DMS79 treated with DMSO at 0.1 percent for 48 hours (cell line): ENCODE data around the gene FMN1.

ENCODE experiments used
- DNase-seq: peaks from one replicate; lab custom pipeline; 2025; lab: John Stamatoyannopoulos, UW

Gene FMN1

DNA sequence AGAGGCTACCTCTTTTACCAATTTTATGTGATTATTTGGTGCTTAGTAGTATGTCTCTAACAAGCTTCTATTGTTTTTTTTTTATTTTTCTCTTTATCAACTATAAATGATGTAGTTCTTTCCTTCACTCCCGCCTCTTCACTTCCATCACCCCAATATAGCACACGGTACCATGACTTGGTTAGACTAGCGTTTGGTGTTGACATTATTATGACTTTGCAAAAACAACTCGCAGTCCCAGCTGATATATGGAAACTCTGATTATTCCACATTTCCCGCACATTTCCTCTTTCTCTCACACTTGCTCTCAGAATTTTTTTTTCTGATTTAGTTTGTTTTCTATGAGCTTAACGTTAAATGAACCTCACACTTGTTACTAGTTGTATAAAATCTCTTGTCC is 314.5 kb downstream of the FMN1 start:
- DNase-seq, result no peak

DNA sequence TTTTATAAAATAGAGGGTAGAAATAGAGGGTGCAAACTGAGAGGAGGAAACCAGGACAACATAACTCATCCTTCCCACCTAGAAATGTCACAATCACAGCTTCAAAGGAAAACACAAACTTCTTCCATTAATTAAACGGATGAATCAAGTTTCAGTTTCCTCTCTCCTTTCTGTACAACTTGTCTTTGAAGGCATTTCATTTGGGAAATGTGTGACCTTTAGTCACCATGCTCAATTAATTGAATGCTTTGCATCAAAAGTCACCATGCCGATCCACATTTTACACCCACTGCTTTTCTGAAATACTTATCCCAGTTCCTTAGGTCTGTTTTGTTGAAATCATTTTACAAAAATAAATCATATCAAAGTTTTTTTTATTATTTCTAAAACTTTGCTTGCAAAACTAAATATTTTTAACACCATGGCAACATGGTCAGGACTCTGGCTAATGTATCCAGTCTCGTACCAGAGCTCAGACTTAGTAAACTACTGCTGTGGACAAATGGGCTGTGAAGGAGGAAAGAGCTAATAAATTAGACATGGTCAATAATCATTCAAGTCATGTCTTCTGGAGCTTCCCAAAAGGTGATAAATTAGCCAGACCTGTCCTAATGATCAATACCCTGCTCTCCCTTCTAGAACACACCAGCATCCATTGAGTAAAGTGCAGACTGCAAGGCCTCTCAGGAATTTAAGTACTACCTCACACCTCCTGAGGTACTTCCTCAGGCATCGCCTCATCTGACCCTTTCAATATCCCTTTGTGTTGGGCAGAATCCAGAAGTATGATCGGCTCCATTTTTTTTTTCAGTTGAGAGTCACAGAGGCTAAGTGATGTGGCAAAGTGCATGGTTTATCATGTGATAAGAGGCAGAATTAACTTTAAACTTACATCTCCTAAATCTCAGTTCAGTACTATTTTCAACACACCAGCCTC is 315.4 kb downstream of the FMN1 start:
- DNase-seq, result no peak

- DNase-seq, result no peak
Measured at GRCh38 chr15:32878342-32878741, 316.2 kb downstream of the FMN1 start.

DNA sequence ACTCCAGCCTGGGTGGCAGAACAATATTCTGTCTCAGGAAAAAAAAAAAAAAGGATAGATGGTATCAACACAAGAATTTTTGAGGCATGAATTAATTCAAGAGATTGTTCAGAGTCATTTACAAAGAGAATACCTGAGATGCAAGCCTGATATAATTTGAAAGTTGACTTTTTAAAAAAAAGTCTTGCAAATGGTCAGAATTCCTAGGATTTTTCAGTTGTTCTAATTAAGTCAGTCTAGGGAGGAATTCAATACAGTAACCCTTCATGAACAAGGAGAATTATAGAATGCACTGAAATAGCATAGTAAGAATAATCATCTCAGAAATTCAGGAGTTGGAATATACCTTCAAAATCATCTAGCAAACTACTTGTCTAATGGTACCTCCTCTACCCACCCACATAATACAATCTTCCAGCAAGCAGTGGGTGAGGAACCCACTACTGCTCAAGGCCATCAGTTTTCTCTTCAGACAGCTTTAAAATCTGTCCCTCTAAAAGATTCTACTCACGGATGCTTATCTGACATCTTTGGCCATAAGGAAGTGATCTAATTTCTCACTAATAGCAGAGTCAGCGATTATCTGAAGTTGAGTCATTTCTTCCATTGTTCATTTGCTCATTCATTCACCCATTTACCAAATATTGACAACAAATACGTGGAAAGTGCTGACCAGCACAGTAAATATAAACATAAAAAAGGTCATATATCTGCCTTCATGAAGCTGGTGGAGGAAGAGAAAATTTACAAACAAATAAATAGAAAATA is 317.1 kb downstream of the FMN1 start:
- DNase-seq, result no peak

- no peak for DNase-seq
Measured at GRCh38 chr15:32873284-32874114, 321.0 kb downstream of the FMN1 start.

DNA sequence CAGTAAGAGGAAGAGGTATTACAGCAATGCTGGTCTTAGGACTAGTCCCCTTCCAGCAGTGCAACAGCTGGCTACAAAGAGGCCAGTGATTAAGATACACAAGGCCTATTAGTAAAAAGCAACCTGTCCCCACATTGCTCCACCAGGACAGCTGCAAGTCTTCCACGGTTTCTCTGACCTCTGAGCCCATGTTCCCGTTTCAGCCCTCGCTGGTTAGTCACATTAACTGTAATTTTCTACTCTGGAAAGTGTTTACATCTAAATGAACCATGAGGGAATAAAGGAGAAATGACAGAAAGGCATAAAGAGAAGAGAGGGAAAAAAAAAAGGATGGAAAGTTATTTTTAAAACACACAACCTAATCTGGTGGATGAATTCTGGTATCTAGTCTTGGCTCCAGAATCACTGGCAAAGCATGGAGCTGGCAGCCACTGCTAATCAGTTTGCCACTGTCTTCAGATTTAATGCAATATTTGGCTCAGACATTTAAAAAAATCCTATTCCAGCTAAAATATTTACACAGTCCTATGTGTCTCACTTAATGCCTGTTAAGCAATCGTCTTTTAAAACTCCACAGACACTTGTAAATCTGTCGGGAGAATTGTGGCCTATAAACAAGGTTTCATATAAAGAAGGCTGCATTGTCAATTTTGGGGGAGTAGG is 321.8 kb downstream of the FMN1 start:
- DNase-seq, result no peak

GRCh38 chr15:32871883-32872282 is 322.6 kb downstream of the FMN1 start:
- DNase-seq, result no peak

GRCh38 chr15:32870240-32871033 is 324.1 kb downstream of the FMN1 start:
- DNase-seq, result no peak

- DNase-seq, result no peak
Measured at GRCh38 chr15:32869776-32870175, 324.7 kb downstream of the FMN1 start.

DNA sequence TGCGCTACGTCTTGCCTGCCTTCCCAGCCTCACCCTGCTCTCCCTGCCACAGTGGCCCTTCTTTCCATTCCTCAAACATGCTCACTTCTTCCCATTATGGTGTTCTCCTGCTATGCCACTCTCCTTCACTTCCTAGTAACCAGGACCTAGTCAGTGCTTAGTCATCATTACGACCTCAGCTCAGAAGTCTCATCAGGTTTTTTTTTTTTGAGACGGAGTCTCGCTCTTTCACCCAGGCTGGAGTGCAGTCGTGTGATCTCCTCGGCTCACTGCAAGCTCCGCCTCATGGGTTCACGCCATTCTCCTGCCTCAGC is 327.2 kb downstream of the FMN1 start:
- no peak for DNase-seq

- no peak for DNase-seq
Measured at GRCh38 chr15:32866454-32867312, 327.8 kb downstream of the FMN1 start.

GRCh38 chr15:32864841-32865240 is 329.7 kb downstream of the FMN1 start:
- DNase-seq, result no peak

- DNase-seq, result no peak
Measured at GRCh38 chr15:32864051-32864450, 330.5 kb downstream of the FMN1 start.

DNA sequence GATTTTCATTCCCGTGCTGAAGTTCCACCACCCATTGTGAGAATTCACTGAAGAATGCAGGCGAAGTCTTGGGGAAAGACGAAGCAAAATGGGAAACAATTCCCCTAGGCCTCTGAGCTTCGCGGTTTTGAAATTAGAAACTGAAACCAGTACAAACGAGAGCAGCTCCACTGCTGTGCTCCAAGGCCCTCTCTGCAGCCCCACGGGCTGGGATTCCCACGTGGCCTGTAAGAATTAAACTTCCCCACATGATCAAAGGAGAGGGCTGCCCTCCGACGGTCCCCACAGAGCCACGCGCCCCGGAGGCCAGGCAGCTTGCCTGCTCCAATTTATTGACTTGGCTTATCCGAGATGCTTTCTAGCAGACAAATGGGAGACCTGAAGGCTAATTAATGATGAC is 332.8 kb downstream of the FMN1 start:
- peak; percentile 18 for DNase-seq

DNA sequence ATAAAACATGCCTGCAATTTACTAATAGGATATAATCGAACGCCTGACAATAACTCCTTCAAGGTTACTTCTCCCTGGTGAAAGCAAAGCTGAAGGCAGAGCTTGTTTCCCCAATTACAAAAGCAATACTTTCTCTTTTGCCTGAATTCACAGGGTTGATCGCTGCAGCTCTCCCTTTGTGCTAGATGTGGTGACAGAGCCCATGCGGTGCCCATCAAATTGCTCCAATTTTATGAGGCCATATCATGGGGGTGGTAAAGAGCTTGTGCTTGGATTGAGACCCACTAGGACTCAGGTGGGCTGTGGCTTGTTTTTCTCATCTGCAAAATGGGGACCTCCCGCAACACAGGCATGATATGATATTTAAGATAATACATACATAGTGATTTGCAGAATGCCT is 333.3 kb downstream of the FMN1 start:
- DNase-seq, result no peak

- no peak for DNase-seq
Measured at GRCh38 chr15:32859996-32860395, 334.5 kb downstream of the FMN1 start.

GRCh38 chr15:32859251-32859650 is 335.3 kb downstream of the FMN1 start:
- DNase-seq, result no peak

DNA sequence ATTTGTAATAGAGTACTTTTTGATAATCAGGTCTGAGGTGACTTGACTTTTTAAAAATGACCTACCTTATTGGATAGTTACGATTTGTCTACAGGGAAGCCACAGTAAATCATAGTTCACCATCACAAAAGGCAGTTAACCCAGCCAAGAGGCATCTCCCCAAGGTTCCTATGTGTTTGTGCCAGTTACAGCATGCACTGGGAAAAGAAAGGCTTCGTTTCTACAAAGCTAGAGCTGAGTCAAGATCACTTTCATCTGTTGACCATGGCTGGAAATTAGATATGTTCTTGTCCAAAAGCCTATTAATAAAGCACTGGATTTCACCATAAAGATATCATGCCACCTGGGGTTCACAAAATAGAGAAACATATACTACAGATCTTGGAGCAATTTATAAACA is 336.8 kb downstream of the FMN1 start:
- DNase-seq, result no peak

DNA sequence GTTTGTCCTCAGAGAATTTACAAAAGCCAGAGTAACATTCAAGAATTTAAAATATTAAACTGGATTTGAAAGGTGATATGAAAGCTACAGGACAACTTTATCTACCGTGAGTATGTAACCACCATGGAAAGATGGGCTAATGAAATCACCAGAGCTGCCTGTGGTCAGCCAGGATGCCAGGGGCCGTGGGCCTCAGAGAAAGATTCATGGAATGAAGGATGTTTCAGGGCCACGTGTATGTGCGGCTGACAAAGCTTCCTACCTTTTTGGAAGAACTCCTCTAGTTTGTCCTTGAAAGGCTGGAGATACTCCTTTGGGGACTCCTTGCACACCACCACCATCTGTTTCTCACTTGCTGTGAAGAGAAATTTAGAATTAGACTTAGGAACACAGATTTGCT is 337.8 kb downstream of the FMN1 start:
- no peak for DNase-seq

- DNase-seq, result no peak
Measured at GRCh38 chr15:32855942-32856341, 338.6 kb downstream of the FMN1 start.
